Epithelial cell of prostate (primary cell): ENCODE data around the gene SLC6A6.
"Not testable (repeated sequence)": the region's sequence is repeated elsewhere in the genome, so short reads cannot be mapped to it uniquely, and the experiment has no call there.

ENCODE experiments used
- DNase-seq: peaks from one replicate; pipeline ENCODE4 v3.0.0-alpha.2; 2011; ENCODE audit warnings: low read depth, low spot score
- H3K27ac ChIP-seq: fragments of 450-650 bp; 2 replicates; pipeline ENCODE4 v1.5.1; 2017; ENCODE audit warnings: mild to moderate bottlenecking

Gene SLC6A6

DNA sequence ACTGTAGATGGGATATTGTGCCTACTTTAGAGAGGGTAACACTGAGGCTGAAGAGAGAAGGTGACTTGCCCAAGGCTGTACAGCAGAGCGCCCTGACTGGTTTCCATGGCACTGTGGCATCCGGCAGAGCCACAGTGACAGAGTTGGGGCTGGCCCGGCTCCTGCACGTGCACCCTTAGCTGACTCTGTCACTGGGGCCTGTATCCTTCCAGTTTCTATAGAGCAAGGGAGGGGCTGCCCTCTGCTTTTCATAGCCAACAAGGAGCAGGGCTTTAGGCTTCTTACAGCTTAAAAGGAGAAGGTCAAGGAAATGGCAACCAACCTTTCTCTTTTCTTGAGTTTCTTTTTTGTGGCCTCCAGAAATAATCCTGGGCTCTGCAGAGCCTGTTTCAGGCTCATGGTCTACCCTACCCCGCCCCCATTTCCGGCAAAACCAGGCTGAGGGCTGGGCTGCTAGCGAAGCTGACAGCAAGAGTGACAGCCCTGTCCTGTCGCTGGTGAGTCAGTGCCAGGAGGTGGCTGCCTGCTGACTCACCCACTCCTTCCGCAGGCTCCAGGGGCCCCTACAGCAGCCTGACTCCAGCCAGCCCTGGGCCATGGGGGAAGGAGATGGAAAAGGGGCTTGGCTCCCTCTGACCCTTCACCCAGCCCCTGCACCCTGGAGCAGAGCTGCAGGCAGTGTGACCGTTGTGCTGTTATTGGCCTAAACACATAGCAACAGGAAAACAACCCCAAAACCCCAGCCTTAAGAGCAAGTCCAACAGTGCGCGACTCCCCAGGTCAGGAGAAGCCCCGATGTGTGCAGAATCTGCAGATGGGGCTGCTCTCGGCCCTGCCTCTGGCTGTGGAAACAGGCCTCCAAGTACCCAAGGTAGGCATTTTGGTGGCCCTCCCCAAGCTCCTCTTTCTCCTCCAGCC, 29.8 kb downstream of the SLC6A6 start:
- DNase-seq, result peak; percentile 57
- peak overlapping the region; percentile 51 for H3K27ac ChIP-seq

DNA sequence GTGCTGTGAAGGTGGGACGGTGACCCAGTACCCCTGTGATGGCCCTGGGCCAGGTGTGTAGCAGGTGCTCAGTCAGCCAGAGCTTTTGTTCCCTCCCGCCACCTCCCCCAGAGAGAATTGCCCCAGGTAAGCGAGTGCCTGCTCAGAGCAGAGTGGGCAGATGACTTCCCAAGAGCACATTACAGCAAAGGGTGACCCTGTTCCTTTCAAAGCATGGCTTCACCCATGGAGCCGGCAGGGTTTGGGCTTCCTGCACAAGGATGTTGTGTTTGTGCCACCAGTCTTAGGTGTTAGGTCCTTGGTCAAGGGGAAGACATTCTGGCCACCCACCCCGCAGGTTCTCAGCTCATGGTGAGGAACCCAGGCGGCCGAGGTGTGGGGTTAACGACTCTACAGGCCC, 30.7 kb downstream of the SLC6A6 start:
- no peak for DNase-seq

DNA sequence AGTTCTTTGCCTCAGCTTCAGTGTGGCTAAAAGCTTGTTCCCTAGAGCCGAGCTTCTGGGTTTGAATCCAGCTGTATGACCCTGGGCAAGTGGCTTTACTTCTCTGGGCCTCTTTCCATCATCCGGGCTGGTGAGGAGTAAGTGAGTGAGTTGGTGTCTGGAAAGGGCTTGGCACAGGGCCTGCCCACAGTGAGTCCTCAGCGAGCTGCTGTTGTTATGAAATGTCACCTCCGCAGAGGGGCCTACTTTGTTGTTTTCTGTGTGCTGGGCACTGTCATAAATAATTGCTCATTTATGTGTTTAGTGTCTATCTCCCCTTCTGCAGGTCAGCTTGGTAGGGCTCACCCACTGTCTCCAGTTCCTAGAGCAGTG, 31.7 kb downstream of the SLC6A6 start:
- DNase-seq, result no peak
- no peak overlapping the region for H3K27ac ChIP-seq

More for the DNA sequence above, 30.7 kb downstream of the SLC6A6 start:
- H3K27ac ChIP-seq, result no peak overlapping the region

DNA sequence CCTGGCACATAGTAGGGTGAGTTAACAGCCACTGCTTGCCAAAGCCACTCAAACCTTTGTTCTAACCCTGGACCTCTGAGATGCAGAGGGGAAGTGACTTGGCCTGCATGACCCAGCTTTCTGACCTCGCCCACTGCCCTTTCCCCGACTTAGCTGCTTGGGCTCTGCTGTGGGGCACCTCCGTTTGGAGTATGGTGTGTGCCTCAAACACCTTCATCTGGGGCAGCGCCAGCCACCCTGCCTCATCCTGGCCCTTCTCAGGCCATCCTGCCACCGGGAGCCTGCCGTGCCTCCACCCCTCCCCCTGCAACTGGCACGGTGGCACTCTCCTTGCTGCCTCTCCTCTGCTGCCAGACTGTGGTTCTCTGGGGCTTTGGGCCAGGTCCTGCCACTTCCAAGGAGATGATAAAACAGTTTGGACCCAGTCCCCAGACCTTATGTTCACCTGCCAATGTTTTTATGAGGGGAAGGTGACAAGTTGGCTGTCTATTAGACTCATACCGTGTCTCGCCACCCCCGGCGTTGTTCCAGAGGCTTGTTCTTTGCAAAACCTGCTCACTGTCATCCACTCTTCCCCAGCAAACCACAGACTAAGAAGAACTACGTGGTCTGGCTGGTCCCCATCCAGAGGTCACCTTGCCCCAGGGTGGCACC, 32.2 kb downstream of the SLC6A6 start:
- no peak overlapping the region for H3K27ac ChIP-seq
- DNase-seq, result no peak

DNA sequence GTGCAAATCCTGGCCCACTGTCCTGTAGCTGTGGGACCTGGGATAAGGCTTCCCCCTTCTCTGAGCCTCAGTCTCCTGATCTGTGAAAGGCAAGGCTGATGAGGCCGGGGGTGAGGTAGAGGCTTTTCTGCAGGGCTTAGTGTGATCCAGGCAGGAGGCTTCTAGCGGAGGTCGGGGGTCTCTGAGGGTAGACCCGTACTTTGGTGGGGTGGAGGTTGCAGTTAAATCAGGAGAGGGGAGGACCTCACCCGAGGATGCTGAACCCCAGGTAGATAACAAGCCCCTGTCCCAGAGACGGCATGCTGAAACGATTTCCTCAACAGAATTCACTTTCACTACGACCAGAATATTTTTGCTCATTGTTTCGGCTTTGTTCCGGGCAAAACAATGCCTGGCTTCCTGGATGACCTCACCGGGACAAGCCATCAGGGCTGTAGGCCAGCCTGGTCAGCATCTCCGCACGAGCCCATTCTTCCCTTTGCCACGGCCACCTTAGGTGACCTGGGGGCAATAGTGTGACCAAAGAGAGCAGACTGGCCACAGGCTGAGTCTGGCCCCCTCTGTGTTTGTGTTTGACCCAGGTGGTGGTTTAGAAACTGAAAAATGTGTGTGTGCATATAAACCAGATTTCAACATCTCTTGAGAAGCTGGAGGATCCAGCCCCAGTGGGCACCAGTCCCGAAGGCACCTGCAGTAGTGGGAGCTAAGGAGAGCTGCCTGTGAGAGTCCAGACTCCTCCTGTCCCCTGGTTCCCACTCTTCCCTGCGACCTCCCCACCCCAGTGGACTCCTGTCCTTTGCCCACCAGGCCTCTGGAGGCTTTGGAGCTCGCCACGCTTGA, 33.0 kb downstream of the SLC6A6 start:
- DNase-seq, result no peak
- no peak overlapping the region for H3K27ac ChIP-seq

DNA sequence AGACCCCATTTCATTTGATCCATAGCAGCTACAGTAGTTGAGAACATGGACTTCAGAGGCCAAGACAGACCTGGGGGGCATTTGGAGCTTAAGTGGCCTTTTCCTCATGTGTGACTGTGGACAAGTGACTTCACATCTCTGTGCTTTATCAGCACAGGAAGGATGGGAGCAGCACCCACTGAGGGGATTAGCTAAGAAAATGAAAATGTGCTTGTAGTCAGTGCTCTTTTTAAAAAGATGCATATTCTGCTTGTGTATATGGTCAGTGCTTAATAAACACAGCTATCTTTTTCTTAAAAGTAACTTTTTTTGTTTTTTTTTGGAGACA, 34.5 kb downstream of the SLC6A6 start:
- no peak overlapping the region for H3K27ac ChIP-seq

DNA sequence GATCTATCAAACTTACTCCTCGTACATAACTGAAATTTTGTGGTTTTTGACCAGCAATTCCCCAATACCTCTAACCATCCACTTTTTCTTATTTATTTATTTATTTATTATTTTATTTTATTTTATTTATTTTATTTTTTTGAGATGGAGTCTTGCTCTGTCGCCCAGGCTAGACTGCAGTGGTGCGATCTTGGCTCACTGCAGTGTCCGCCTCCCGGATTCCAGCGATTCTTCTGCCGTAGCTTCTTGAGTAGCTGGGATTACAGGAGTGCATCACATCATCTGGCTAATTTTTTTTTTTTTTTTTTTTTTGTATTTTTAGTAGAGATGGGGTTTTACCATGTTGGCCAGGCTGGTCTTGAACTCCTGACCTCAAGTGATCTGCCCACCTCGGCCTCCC, 35.3 kb downstream of the SLC6A6 start:
- not testable (repeated sequence) for DNase-seq, H3K27ac ChIP-seq

More for the DNA sequence above, 34.5 kb downstream of the SLC6A6 start:
- DNase-seq, result no peak

DNA sequence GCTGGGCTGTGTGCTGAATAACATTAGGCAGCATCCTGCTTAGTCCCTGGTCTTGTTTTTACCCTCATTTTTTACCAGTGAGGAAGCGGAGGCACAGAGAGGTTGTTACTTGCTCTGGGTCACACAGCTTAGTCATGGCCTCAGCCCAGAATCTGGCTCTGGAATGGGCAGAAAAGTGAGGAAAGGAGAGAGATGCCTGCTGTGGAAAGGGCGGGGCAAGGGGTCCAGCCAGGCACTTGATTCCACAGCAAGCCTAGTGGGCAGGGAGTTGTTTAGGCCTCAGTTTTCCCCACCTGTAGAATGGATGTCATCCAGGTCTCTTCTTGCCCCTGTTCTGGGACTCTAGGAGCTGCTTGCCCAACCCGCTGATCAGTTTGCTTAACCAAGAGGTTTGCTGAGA, 35.9 kb downstream of the SLC6A6 start:
- no peak for DNase-seq
- no peak overlapping the region for H3K27ac ChIP-seq

DNA sequence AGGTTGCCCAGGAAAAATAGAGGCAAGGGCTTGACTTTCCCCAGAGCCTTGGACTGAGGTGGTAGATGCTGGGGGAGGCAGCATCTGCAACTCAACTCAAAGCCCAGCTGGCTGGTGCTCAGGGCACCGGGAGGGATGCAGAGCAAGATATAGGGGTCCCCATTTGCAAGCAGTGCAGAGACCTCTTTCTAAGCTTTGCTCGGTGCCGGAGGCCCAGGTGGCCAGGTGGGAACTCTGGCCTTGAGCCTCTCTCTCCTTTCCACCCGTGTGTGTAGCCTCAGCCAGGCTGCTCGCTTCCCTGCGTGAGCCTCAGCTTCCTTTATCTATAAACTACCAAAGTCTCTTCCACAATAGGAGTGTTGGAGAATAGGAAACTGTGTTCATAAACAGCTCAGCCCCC, 36.5 kb downstream of the SLC6A6 start:
- H3K27ac ChIP-seq, result no peak overlapping the region
- no peak for DNase-seq

DNA sequence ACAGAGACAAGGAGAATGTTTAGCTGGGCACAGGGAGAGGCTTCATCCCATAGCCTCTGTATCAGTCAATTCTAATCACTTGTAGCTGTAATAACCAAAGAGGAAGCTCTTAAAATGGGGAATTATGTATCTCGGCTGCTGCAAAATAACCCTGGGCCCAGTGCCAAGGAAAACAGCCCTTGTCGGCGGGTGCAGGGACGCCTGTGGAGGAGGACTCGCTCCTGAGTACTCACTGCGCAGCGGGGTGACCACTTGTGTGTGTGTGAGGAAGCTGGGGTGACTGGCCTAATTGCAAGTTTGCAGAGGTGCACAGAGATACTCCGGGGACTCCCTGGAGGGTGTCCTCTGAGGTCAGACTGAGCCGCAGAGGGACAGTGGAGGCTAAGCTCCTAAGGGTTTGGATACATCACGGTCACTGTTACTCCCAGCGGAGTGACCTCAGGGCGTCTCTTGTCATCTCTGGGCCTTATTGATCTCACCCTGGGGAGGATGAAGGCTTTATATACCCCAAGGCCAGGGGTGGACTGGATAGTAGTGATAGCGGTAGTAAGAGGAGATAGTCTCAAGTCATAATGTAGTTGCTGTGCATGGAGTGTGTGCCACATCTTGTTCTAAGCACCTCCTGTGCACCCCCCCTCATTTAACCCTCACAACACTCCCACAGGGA, 37.2 kb downstream of the SLC6A6 start:
- no peak for DNase-seq
- no peak overlapping the region for H3K27ac ChIP-seq

DNA sequence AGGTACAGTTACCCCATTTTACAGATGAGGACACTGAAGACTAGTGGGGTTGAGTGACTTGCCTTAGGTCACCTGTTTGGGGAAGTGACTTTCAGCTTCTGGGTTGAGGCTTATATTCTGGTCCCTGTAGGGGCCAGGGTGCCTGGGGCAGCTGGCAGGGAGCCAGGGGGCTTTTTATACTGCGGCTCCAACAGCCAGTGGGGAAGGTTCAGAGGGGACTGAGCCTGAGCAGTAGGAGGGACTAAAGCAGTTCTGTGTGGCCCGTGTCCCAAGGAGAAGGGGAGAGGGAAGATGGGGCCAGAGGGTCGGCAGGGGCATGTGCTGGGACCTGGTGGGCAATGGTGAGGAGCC, 37.7 kb downstream of the SLC6A6 start:
- DNase-seq, result no peak
- H3K27ac ChIP-seq, result no peak overlapping the region

DNA sequence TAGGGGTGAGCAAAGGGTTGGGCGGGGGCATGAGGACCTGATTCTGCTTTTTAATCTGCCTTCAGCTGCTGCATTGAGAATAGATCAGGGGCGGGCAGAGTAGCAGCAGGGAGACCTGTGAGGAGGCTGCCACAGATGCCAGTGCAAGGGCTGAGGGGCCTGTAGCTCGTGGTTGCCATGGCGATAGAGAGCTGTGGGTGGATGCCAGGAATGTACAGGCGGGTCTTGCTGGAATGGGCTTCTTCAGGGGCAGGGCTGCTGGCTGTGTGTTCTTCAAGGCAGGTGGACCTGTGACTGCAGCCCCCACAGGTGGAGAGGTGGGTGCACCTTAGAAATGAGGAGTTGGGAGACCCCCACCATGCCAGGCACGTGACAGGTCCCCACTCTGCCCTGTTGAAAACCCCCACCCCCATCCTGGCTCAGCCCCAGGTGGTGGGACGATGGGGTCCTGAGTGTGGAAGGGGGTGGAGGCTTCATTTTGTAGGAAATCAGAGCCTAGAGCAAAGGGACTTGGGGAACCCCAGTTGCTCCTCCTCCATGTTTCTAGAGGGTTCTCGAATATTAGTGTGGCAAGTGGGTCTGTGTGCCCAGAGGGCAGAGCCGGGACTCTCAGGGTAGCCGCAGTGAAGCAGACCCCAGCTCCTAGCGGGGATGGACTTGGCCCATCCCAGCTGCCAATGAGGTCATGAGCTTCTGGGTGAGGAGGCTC, 38.3 kb downstream of the SLC6A6 start:
- H3K27ac ChIP-seq, result no peak overlapping the region
- no peak for DNase-seq

DNA sequence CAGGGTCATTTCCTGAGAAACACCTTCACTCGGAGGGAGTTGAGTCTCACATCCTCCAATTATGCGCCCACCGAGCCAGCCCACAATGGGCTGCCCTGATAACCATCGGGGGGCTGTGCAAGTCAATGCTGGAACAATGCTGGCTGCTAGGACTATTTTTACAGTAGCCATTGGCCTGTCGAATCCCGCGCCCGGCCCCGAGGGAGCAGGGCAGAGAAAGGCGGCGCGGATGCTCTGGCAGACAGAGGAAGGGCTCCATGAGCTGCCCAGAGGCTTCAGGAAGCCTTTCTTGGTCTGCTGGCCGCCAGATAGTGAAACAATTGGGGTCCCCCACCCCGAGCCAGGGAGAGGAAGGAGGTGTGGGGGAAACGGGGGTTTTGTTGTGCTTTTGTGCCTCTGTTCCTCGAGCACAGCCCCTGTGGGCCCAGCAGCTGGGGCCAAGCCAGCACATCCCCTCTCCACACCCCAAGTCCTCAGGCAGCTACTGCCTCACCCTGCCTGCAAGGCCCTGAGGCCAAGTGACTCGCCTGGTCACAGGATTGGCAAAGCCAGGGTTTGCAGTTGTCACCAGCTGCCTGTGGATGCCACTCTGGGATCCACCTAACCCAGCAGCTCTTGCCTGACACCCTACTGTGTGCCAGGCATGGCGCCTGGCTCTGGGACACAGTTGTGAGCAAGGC, 39.0 kb downstream of the SLC6A6 start:
- DNase-seq, result no peak
- H3K27ac ChIP-seq, result no peak overlapping the region

DNA sequence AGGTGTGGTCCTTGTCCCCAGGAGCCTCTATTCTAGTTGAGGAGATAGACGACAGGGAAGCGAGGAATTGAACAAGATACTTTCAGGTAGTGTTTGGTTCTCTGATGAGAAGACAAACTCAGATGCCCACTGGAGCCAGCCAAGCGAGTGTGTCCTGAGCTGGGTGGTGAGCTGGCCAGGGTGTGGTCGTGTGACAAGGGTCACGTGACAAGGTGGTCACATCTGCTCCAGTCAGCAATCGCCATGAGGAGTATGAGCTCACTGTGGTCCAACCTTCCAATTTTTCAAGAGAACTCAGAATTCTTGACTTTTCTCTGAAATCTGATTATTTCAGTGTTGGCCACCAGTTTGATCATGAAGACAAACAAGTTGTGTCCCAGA, 39.5 kb downstream of the SLC6A6 start:
- H3K27ac ChIP-seq, result no peak overlapping the region
- DNase-seq, result no peak

DNA sequence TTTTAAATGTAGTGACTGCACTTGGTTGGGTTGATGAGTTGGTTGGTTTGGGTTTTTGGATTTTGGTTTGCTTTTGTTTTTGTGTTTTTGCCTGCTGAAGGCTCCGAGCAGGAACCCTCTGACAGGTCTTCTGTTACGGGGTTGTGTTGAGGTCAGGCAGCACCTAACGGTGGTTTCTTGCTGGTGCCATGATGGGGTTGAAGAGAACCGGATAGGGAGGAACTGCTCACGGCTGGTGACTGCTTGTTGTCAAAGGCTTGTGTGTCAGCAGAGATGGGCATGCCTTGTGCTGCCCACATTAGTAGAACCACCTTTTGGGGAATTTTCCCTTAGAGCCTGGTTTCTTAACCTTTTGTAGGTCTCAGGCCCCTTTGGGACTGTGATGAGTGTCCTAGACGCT, 42.0 kb downstream of the SLC6A6 start:
- no peak for DNase-seq
- H3K27ac ChIP-seq, result no peak overlapping the region

DNA sequence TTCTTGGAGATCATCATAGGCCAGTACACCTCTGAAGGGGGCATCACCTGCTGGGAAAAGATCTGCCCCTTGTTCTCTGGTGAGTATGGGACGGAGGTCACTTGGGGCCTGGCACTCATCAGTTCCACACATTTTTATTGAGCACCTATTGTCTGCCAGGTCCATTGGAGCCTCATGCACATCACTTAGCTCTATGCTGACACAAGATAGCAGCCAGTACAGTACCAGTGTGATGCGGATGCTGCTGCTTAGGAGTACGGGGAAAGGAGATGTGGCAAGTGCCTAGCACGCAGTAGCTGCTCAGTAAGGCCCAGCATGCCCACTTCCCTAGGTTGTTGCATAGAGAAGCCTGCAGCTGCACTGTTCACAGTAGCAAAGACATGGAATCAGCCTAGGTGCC, 43.4 kb downstream of the SLC6A6 start:
- DNase-seq, result no peak
- H3K27ac ChIP-seq, result no peak overlapping the region

DNA sequence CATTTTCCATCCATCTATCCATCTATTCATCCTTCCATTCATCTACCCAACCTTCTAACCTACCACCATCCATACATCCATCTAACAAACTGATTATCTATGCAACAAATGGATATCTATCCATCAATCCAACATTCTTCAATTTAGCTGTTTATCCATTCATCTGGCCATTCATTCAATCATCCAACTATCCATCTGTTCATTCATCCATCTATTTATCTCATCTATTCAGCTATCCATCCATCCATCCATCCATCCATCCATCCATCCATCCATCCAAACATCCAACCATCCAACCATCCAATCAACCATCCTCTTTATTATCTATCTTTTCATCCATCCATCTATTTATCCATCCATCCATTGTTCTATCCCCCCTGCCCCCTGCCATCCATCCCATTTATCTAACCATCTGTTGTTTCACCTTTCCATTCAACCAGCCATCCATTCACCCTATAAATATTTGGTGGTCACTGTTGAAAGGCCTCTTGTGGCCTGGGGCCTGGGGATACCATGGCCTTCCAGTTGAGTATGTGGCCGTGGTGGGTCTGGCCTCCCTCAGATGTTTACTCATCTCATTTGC, 44.7 kb downstream of the SLC6A6 start:
- H3K27ac ChIP-seq, result no peak overlapping the region
- no peak for DNase-seq

DNA sequence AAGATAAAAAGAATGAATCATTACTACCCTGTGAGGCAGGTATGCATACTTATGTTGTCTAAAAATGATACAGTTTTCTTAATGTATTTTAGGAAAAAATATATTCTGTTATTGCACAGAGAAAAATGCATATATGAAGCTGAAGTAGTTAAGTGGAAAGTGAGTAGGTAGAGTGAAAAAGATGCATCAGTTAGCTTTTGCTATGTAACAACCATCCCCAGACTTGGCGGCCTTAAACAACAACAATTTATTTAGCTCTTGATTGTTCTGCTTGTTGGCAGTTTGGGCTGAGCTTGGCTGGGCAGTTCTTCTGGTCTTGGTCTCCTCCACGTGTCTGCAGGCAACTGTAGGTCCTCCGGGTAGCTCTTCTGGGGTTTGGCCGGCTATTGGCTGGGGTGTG, 45.7 kb downstream of the SLC6A6 start:
- no peak for DNase-seq
- no peak overlapping the region for H3K27ac ChIP-seq
